Measurements from ENCODE around the gene ZEB1. TPM values are rescaled to one million over a fixed set of nuclear protein-coding genes. Genes with fewer than 3 reads are reported as not detected.

The ZEB1 gene
- total RNA-seq, 2 experiments from 2014 or later = 48.9 to 57.0 TPM

DNA sequence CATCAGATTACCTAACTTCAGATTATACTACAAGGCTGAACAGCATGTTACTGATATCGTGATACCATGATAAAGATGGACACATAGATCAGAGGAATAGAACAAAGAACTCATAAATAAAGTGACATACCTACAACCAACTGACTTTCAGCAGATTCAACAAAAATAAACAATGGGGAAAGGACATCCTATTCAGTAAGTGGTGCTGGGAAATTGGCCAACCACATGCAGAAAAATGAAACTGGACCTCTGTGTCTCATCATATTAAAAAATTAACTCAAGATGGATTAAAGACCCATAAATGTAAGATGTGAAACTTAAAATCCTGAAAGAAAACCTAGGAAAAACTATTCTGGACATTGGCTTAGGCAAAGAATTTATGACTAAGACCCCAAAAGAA, 158.6 kb downstream of the ZEB1 start:
- peaks cover 16% of the 10 kb centered on the region for H3K9me3 Mint-ChIP-seq (ENCODE audit: low read depth)
- H3K4me3 Mint-ChIP-seq = no peak overlapping the region
- no peak for DNase-seq

GRCh38 chr10:31479752-31480151, 160.7 kb downstream of the ZEB1 start:
- peaks cover 25% of the 10 kb centered on the region for H3K36me3 Mint-ChIP-seq
- no peaks in the 10 kb centered on the region for H3K27me3 Mint-ChIP-seq
- H3K4me3 Mint-ChIP-seq = no peak overlapping the region
- ATAC-seq = no peak
- peaks cover 16% of the 10 kb centered on the region for H3K9me3 Mint-ChIP-seq (ENCODE audit: low read depth)
- no peak for DNase-seq
- no peaks in the 10 kb centered on the region for H3K4me1 Mint-ChIP-seq
- CTCF ChIA-PET = interaction anchor here (1.1 kb wide), 1 partner anchor 11 kb away, joined by 3 read pairs; no protein-coding TSS in a partner anchor
- no peak overlapping the region for H3K27ac Mint-ChIP-seq

More for the DNA sequence above, 158.6 kb downstream of the ZEB1 start:
- ATAC-seq = no peak
- CTCF ChIA-PET = no interaction called here
- H3K4me1 Mint-ChIP-seq = no peaks in the 10 kb centered on the region
- no peaks in the 10 kb centered on the region for H3K27me3 Mint-ChIP-seq
- H3K36me3 Mint-ChIP-seq = peaks cover 23% of the 10 kb centered on the region
- H3K27ac Mint-ChIP-seq = no peak overlapping the region

- Mint-ChIP-seq H3K4me1 (no peaks in the 10 kb centered on the region), H3K27ac (no peak overlapping the region), H3K9me3 (ENCODE audit: low read depth) (no peaks in the 10 kb centered on the region), H3K4me3 (no peak overlapping the region), H3K27me3 (no peaks in the 10 kb centered on the region), H3K36me3 (peaks cover 23% of the 10 kb centered on the region)
- ATAC-seq = no peak
- CTCF ChIA-PET = no interaction called here
- no peak for DNase-seq
These were observed 164.5 kb downstream of the ZEB1 start for GRCh38 chr10:31483546-31483945.

GRCh38 chr10:31484431-31485135, 165.6 kb downstream of the ZEB1 start:
- Mint-ChIP-seq H3K36me3 (peaks cover 22% of the 10 kb centered on the region), H3K27me3 (no peaks in the 10 kb centered on the region), H3K27ac (no peak overlapping the region), H3K4me1 (no peaks in the 10 kb centered on the region), H3K9me3 (ENCODE audit: low read depth) (no peaks in the 10 kb centered on the region), H3K4me3 (no peak overlapping the region)
- ATAC-seq (no peak), DNase-seq (no peak)
- CTCF ChIA-PET = no interaction called here

- ATAC-seq (no peak), DNase-seq (peak; percentile 36)
- Mint-ChIP-seq H3K4me3 (no peak overlapping the region), H3K4me1 (peaks cover 4% of the 10 kb centered on the region), H3K27me3 (no peaks in the 10 kb centered on the region), H3K36me3 (peaks cover 17% of the 10 kb centered on the region), H3K9me3 (ENCODE audit: low read depth) (no peaks in the 10 kb centered on the region), H3K27ac (no peak overlapping the region)
- CTCF ChIA-PET = interaction anchor here (0.6 to 1.3 kb wide), 12 partner anchors 11 to 764 kb away, joined by 3 to 8 read pairs (median 4); no protein-coding TSS in a partner anchor
These were observed 172.0 kb downstream of the ZEB1 start for GRCh38 chr10:31490858-31491504.

- DNase-seq = no peak
- Mint-ChIP-seq H3K9me3 (ENCODE audit: low read depth) (peaks cover 28% of the 10 kb centered on the region), H3K4me3 (no peak overlapping the region)
These were observed 188.4 kb downstream of the ZEB1 start for GRCh38 chr10:31507427-31507826.

DNA sequence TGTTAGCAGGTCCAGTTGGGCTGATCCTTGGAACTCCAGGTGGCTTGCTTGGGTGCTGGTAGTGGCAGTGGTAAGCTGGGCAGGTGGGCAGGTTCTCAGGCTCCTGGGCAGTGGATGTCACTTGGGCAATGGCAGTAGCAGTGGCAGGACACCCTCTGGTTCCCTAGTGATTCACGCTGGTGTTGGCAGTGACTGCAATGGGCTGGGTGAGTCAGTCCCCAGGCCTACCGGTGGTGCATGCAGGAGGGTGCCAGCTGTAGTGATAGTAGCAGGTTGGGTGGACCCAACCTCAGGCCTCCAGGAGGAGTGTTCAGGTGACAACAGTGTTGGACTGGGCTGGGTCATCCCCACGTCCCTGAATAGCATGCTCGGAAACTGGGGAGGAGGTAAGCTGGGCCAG, 189.2 kb downstream of the ZEB1 start:
- no peaks in the 10 kb centered on the region for H3K27me3 Mint-ChIP-seq
- DNase-seq (no peak), ATAC-seq (no peak)
- peaks cover 71% of the 10 kb centered on the region for H3K36me3 Mint-ChIP-seq
- H3K4me1 Mint-ChIP-seq = peaks cover 6% of the 10 kb centered on the region
- peaks cover 28% of the 10 kb centered on the region for H3K9me3 Mint-ChIP-seq (ENCODE audit: low read depth)
- H3K27ac Mint-ChIP-seq = no peak overlapping the region
- H3K4me3 Mint-ChIP-seq = no peak overlapping the region
- CTCF ChIA-PET = interaction anchor here (0.8 kb wide), 1 partner anchor 17 kb away, joined by 3 read pairs; no protein-coding TSS in a partner anchor

More at GRCh38 chr10:31507427-31507826, 188.4 kb downstream of the ZEB1 start:
- no peak for ATAC-seq
- no peak overlapping the region for H3K27ac Mint-ChIP-seq
- no peaks in the 10 kb centered on the region for H3K27me3 Mint-ChIP-seq
- CTCF ChIA-PET = no interaction called here
- H3K4me1 Mint-ChIP-seq = peaks cover 6% of the 10 kb centered on the region
- H3K36me3 Mint-ChIP-seq = peaks cover 74% of the 10 kb centered on the region

DNA sequence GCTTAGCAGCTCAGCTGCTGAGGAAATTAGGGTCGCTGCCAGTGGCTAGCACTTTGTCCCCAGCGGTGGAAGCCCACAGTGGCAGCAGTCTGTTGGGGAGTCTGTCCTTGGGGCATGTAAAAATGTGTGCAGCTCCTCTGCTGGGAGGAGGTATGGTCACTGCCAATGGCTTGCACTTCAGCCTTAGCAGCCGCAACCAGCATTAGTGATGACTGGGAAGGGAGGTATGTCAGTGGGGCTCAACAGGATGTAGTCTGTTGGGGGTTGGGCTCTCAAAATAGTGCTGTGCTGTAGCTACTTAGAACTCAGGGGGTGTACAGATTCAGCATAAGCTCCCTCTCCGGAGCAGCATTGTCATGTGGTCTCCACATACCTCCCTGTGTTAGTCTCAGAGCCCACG, 189.9 kb downstream of the ZEB1 start:
- peaks cover 6% of the 10 kb centered on the region for H3K4me1 Mint-ChIP-seq
- no peak overlapping the region for H3K4me3 Mint-ChIP-seq
- ATAC-seq = no peak
- peaks cover 65% of the 10 kb centered on the region for H3K36me3 Mint-ChIP-seq
- DNase-seq = no peak
- H3K9me3 Mint-ChIP-seq (ENCODE audit: low read depth) = peaks cover 28% of the 10 kb centered on the region
- CTCF ChIA-PET = interaction anchor here (0.8 kb wide), 1 partner anchor 18 kb away, joined by 3 read pairs; no protein-coding TSS in a partner anchor
- H3K27me3 Mint-ChIP-seq = no peaks in the 10 kb centered on the region
- no peak overlapping the region for H3K27ac Mint-ChIP-seq

GRCh38 chr10:31509989-31510388, 191.0 kb downstream of the ZEB1 start:
- Mint-ChIP-seq H3K27me3 (no peaks in the 10 kb centered on the region), H3K9me3 (ENCODE audit: low read depth) (peaks cover 28% of the 10 kb centered on the region), H3K36me3 (peaks cover 60% of the 10 kb centered on the region), H3K4me1 (peaks cover 6% of the 10 kb centered on the region), H3K4me3 (no peak overlapping the region), H3K27ac (no peak overlapping the region)
- CTCF ChIA-PET = no interaction called here
- ATAC-seq (no peak), DNase-seq (no peak)

DNA sequence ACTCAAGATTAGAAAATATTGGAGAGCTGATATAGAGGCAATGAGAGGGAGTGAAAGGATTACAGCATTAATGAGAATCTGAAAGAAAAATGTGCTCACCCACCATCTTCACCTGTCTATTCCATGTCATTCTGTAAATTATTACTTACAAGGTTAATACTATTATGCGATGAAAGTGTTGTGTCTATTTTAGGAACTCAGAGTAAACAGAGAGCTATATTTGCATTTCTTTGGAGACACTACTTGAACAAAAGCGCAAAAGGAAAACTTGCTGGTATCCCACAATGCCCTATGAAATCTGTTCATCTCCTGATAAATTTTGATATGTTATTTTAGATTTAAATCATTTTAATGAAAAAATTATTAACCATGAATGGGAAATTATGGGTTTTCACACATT, 196.1 kb downstream of the ZEB1 start:
- CTCF ChIA-PET = interaction anchor here (1.2 kb wide), 1 partner anchor 763 kb away, joined by 3 read pairs; no protein-coding TSS in a partner anchor
- H3K4me1 Mint-ChIP-seq = no peaks in the 10 kb centered on the region
- no peak overlapping the region for H3K27ac Mint-ChIP-seq

DNA sequence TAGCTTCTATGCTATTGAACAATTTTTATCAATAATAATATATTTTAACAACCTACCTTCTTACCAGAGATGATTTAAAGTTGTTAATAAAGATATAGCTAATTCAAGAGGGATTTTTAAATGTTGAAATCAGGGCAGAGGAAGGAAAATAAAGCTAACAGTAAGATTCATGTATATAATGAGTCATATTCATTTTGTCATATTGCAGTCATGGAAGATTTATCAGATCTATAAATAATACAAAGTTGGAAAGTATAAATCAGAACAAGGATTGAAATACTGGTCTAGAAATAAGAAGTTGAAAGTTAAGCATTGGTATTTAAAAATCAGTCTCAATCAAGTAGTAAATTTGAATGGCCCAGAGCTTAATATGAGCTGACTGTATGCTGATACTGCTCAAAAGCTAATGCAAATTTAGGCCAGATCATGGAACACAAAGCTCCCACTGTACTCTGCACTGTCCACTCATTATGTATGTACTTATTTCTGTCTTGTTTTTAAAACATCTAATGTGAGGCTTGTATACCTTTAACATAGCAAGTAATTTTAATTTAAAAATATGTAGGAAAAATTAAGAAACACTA, 196.9 kb downstream of the ZEB1 start:
- no peak overlapping the region for H3K4me3 Mint-ChIP-seq
- peaks cover 30% of the 10 kb centered on the region for H3K36me3 Mint-ChIP-seq
- ATAC-seq (no peak), DNase-seq (no peak)
- H3K27me3 Mint-ChIP-seq = no peaks in the 10 kb centered on the region
- H3K9me3 Mint-ChIP-seq (ENCODE audit: low read depth) = no peaks in the 10 kb centered on the region
- H3K27ac Mint-ChIP-seq = no peak overlapping the region
- no peaks in the 10 kb centered on the region for H3K4me1 Mint-ChIP-seq
- CTCF ChIA-PET = interaction anchor here (1.2 kb wide), 1 partner anchor 764 kb away, joined by 3 read pairs; no protein-coding TSS in a partner anchor

More for the DNA sequence above, 196.1 kb downstream of the ZEB1 start:
- no peak for DNase-seq
- H3K27me3 Mint-ChIP-seq = no peaks in the 10 kb centered on the region
- peaks cover 30% of the 10 kb centered on the region for H3K36me3 Mint-ChIP-seq
- H3K4me3 Mint-ChIP-seq = no peak overlapping the region
- ATAC-seq = no peak
- H3K9me3 Mint-ChIP-seq (ENCODE audit: low read depth) = no peaks in the 10 kb centered on the region

DNA sequence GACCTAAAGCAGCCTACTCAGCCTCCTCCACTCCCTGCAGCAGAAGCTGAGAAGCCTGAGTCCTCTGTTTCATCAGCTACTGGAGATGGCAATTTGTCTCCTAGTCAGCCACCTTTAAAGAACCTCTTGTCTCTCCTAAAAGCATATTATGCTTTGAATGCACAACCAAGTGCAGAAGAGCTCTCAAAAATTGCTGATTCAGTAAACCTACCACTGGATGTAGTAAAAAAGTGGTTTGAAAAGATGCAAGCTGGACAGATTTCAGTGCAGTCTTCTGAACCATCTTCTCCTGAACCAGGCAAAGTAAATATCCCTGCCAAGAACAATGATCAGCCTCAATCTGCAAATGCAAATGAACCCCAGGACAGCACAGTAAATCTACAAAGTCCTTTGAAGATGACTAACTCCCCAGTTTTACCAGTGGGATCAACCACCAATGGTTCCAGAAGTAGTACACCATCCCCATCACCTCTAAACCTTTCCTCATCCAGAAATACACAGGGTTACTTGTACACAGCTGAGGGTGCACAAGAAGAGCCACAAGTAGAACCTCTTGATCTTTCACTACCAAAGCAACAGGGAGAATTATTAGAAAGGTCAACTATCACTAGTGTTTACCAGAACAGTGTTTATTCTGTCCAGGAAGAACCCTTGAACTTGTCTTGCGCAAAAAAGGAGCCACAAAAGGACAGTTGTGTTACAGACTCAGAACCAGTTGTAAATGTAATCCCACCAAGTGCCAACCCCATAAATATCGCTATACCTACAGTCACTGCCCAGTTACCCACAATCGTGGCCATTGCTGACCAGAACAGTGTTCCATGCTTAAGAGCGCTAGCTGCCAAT, 202.2 kb downstream of the ZEB1 start:
- H3K4me3 Mint-ChIP-seq = no peak overlapping the region
- CTCF ChIA-PET = no interaction called here
- peaks cover 53% of the 10 kb centered on the region for H3K36me3 Mint-ChIP-seq
- DNase-seq = no peak
- no peak overlapping the region for H3K27ac Mint-ChIP-seq
- H3K9me3 Mint-ChIP-seq (ENCODE audit: low read depth) = no peaks in the 10 kb centered on the region
- no peaks in the 10 kb centered on the region for H3K4me1 Mint-ChIP-seq
- no peaks in the 10 kb centered on the region for H3K27me3 Mint-ChIP-seq
- ATAC-seq = no peak

DNA sequence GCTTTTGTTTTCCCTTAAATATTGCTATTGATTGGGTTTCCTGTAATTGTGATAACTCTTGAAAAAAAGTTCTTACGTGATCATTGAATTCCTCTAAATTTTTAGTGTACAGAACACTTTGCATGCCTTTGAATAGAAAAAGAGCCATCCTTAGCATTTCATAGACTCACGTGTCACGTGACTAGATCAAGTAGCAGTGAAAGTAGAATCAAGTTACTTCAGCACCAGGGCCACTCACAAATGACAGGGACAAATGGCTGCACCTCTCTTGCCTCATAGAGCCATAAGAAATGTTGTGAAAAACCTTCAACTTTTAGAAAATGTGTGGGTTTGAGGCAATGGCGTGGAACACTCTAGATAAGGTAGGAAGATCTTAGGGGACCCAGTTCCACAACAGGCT, 203.8 kb downstream of the ZEB1 start:
- H3K36me3 Mint-ChIP-seq = peaks cover 57% of the 10 kb centered on the region
- no peak overlapping the region for H3K4me3 Mint-ChIP-seq
- no peaks in the 10 kb centered on the region for H3K4me1 Mint-ChIP-seq
- no peaks in the 10 kb centered on the region for H3K27me3 Mint-ChIP-seq
- no peak for DNase-seq
- ATAC-seq = no peak
- H3K9me3 Mint-ChIP-seq (ENCODE audit: low read depth) = no peaks in the 10 kb centered on the region
- CTCF ChIA-PET = no interaction called here
- no peak overlapping the region for H3K27ac Mint-ChIP-seq

All from activated CD8-positive, alpha-beta memory T cell treated with anti-CD3 and anti-CD28 coated beads, Interleukin-2, amount 10 ng/mL, durations not matched to agents 7 days and 5 days (primary cell).